ENCODE measurements around the gene GPR15. TPM values are rescaled to one million over a fixed set of nuclear protein-coding genes. Genes with fewer than 3 reads are reported as not detected.

GPR15 gene
- total RNA-seq, 1 donor from 2014 or later = not detected

DNA sequence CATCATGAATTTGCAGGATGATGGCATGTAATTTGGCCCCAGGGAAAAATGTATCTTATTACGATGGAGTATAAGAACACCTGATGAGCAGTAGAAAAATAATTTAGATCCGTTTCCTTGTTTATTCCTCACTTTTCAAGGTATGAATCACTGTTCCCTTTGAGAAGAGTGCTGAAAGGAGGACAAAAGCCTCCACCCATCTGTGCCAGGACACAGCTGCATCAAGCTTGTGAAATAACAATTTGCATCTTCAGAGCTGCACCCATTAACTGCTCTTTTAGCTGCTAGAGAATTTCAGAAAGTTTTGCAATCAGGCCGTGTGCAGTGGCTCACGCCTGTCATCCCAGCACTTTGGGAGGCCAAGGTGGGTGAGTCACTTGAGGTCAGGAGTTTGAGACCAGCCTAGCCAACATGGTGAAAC, 18.7 kb upstream of the GPR15 start:
- no peak overlapping the region for H3K27ac Mint-ChIP-seq (ENCODE audit: unreplicated experiment)
- no peak for DNase-seq (ENCODE audit: low spot score)
- H3K4me1 Mint-ChIP-seq (ENCODE audit: low read depth) = no peaks in the 10 kb centered on the region
- no peak overlapping the region for H3K4me3 Mint-ChIP-seq (ENCODE audit: unreplicated experiment)
- no peaks in the 10 kb centered on the region for H3K27me3 Mint-ChIP-seq (ENCODE audit: low read depth)
- TF ChIP-seq, protein P1, sequence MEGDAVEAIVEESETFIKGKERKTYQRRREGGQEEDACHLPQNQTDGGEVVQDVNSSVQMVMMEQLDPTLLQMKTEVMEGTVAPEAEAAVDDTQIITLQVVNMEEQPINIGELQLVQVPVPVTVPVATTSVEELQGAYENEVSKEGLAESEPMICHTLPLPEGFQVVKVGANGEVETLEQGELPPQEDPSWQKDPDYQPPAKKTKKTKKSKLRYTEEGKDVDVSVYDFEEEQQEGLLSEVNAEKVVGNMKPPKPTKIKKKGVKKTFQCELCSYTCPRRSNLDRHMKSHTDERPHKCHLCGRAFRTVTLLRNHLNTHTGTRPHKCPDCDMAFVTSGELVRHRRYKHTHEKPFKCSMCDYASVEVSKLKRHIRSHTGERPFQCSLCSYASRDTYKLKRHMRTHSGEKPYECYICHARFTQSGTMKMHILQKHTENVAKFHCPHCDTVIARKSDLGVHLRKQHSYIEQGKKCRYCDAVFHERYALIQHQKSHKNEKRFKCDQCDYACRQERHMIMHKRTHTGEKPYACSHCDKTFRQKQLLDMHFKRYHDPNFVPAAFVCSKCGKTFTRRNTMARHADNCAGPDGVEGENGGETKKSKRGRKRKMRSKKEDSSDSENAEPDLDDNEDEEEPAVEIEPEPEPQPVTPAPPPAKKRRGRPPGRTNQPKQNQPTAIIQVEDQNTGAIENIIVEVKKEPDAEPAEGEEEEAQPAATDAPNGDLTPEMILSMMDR (IDR thresholded peaks at IDR 0.05) = no peak
- no peaks in the 10 kb centered on the region for H3K9me3 Mint-ChIP-seq (ENCODE audit: low read depth)
- peaks cover 16% of the 10 kb centered on the region for H3K36me3 Mint-ChIP-seq (ENCODE audit: low read depth)

DNA sequence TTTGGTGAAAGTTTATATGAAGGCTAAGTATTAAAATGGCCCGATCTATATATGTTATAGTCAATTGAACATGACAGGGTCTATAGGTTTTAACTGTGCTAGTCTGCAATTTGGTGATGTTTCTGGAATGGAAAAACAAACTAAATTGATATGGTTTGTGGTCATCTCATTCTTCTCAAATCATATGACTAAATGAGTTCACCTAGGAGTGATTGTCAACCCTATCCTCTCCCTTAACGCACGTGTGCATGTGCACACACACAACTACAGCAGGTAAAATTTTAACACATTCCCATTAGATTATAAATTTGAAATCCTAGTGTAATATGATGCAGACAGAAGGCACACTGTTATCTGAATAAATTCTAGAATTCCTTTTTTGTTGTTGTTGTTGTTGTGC, 18.0 kb upstream of the GPR15 start:
- Mint-ChIP-seq H3K36me3 (ENCODE audit: low read depth) (peaks cover 16% of the 10 kb centered on the region), H3K9me3 (ENCODE audit: low read depth) (no peaks in the 10 kb centered on the region), H3K4me1 (ENCODE audit: low read depth) (no peaks in the 10 kb centered on the region), H3K4me3 (ENCODE audit: unreplicated experiment) (no peak overlapping the region), H3K27me3 (ENCODE audit: low read depth) (no peaks in the 10 kb centered on the region), H3K27ac (ENCODE audit: unreplicated experiment) (no peak overlapping the region)
- TF ChIP-seq, protein P1 (IDR thresholded peaks at IDR 0.05) = no peak
- no peak for DNase-seq (ENCODE audit: low spot score)

DNA sequence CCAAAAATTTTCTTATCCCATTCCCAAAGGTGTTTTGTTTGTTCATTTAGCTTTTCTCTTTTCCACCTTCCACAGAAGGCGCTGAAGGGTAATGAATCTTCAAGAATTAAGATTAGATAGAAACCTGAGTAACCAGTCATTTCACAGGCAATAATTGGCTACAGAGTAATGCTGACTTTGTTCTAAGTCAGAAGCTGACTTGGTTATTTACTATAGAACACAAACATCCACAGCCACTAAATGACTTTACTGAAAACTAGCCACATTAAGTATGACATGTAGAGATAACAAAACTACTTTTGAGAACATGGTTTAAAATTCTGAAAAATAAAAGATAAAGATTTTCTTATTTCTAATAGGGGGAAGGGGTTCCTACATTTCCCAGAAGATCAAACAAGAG, 16.8 kb upstream of the GPR15 start:
- Mint-ChIP-seq H3K27me3 (ENCODE audit: low read depth) (no peaks in the 10 kb centered on the region), H3K4me1 (ENCODE audit: low read depth) (peaks cover 11% of the 10 kb centered on the region), H3K4me3 (ENCODE audit: unreplicated experiment) (no peak overlapping the region), H3K36me3 (ENCODE audit: low read depth) (peaks cover 23% of the 10 kb centered on the region), H3K9me3 (ENCODE audit: low read depth) (no peaks in the 10 kb centered on the region), H3K27ac (ENCODE audit: unreplicated experiment) (no peak overlapping the region)
- TF ChIP-seq, protein P1 (IDR thresholded peaks at IDR 0.05) = no peak
- no peak for DNase-seq (ENCODE audit: low spot score)

DNA sequence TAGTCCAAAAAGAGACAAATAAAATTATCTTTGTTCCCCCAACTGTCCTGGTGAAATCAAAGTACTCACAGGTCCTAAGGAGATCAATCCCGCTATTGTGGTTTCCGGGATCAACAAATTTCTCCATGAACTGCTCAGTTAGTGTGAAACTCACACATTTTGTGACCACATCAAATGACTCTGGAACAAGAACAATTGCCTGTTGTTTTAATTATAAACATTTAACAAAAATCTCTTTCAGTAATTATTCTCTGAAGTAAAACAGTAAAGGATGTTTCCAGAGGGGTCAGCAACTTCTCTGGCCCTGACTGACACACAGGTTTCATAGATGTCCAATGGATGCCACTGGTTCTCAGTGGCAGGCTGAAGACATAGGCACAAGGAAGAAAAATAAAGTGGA, 13.0 kb upstream of the GPR15 start:
- DNase-seq (ENCODE audit: low spot score) = no peak
- H3K9me3 Mint-ChIP-seq (ENCODE audit: low read depth) = no peaks in the 10 kb centered on the region
- no peak overlapping the region for H3K4me3 Mint-ChIP-seq (ENCODE audit: unreplicated experiment)
- H3K27ac Mint-ChIP-seq (ENCODE audit: unreplicated experiment) = no peak overlapping the region
- peaks cover 17% of the 10 kb centered on the region for H3K36me3 Mint-ChIP-seq (ENCODE audit: low read depth)
- H3K27me3 Mint-ChIP-seq (ENCODE audit: low read depth) = no peaks in the 10 kb centered on the region
- TF ChIP-seq, protein P1 (IDR thresholded peaks at IDR 0.05) = no peak
- H3K4me1 Mint-ChIP-seq (ENCODE audit: low read depth) = peaks cover 32% of the 10 kb centered on the region

DNA sequence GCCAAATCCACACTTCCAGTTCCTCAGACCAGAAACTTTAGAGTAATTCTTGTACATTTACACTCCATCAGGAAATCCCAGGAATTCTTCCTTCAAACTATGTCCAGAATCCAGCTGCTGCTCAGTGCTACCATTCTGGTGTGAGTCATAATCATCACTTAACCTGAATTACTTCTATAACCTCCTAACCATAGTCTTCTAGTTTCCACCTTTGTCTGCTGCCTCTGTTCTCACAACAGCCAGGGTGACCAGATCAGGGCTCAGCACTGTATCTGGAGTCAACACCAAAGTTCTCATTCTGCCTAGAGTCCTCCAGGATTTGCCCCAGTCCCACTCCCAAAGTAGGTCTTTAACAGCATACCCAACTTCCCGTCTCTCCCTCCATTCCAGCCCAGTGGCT, 12.4 kb upstream of the GPR15 start:
- Mint-ChIP-seq H3K4me3 (ENCODE audit: unreplicated experiment) (no peak overlapping the region), H3K27ac (ENCODE audit: unreplicated experiment) (no peak overlapping the region), H3K36me3 (ENCODE audit: low read depth) (peaks cover 17% of the 10 kb centered on the region), H3K27me3 (ENCODE audit: low read depth) (no peaks in the 10 kb centered on the region), H3K9me3 (ENCODE audit: low read depth) (no peaks in the 10 kb centered on the region), H3K4me1 (ENCODE audit: low read depth) (peaks cover 32% of the 10 kb centered on the region)
- DNase-seq (ENCODE audit: low spot score) = no peak
- TF ChIP-seq, protein P1 (IDR thresholded peaks at IDR 0.05) = no peak
